CD8-positive, alpha-beta memory T cell (primary cell): ENCODE measurements around the gene ATG4C. TPM values are rescaled to one million over a fixed set of nuclear protein-coding genes. Genes with fewer than 3 reads are reported as not detected.
"Not testable (repeated sequence)": the region's sequence is repeated elsewhere in the genome, so short reads cannot be mapped to it uniquely, and the experiment has no call there.

ENCODE experiments used
- CTCF ChIA-PET: fragments of 350-600 bp; sonication (Branson Sonifier 250); formaldehyde crosslinking; loops from one replicate; lab custom pipeline; 2021; ENCODE audit warnings: antibody characterized with exemption; lab: Charles Lee
- POLR2A ChIA-PET: fragments of 350-600 bp; sonication (Branson Sonifier 250); formaldehyde crosslinking; loops from one replicate; lab custom pipeline; 2021; ENCODE audit warnings: antibody characterized with exemption; lab: Charles Lee
- DNase-seq, 5 donors: peaks; one replicate each; pipeline versions ENCODE4 v3.0.0 to v3.0.0-alpha.2; 2020 to 2022; ENCODE audit warnings: mixed read lengths in 1 of 5
- H3K27ac ChIP-seq: one replicate; pipeline ENCODE4 v1.7.0; 2013; ENCODE audit warnings: low read depth, mild to moderate bottlenecking, low read length, moderate library complexity
- H3K27me3 ChIP-seq: 2 replicates; pipeline ENCODE4 v1.7.0; 2013; ENCODE audit warnings: low read length, mild to moderate bottlenecking; ENCODE audit not compliant: insufficient read depth, poor library complexity, severe bottlenecking
- H3K36me3 ChIP-seq: 2 replicates; pipeline ENCODE4 v1.7.0; 2013; ENCODE audit warnings: mild to moderate bottlenecking, low read length, moderate library complexity; ENCODE audit not compliant: insufficient read depth
- H3K4me1 ChIP-seq: 2 replicates; pipeline ENCODE4 v1.7.0; 2013; ENCODE audit warnings: mild to moderate bottlenecking, low read length, moderate library complexity; ENCODE audit not compliant: insufficient read depth
- H3K4me3 ChIP-seq: 2 replicates; pipeline ENCODE4 v1.7.0; 2013; ENCODE audit warnings: mild to moderate bottlenecking, low read length
- H3K9me3 ChIP-seq: 2 replicates; pipeline ENCODE4 v1.7.0; 2013; ENCODE audit warnings: mild to moderate bottlenecking, low read length
- H3K27ac Mint-ChIP-seq, 8 donors: one replicate each; pipeline ENCODE4 v1.8.0; 2020 to 2021; ENCODE audit warnings: mixed read lengths in 8 of 8, mild to moderate bottlenecking in 6 of 8, inconsistent platforms in 3 of 8, moderate library complexity in 3 of 8
- H3K27me3 Mint-ChIP-seq, 2 donors: one replicate each; pipeline ENCODE4 v1.8.0; 2020 to 2021; ENCODE audit warnings: mixed read lengths in 2 of 2, mild to moderate bottlenecking in 1 of 2, moderate library complexity in 1 of 2
- H3K36me3 Mint-ChIP-seq, 3 donors: one replicate each; pipeline ENCODE4 v1.8.0; 2020 to 2021; ENCODE audit warnings: mixed read lengths in 3 of 3, inconsistent platforms in 1 of 3, mild to moderate bottlenecking in 1 of 3
- H3K4me1 Mint-ChIP-seq, 3 donors: one replicate each; pipeline ENCODE4 v1.8.0; 2020 to 2021; ENCODE audit warnings: mixed read lengths in 3 of 3, inconsistent platforms in 1 of 3, mild to moderate bottlenecking in 1 of 3
- H3K4me3 Mint-ChIP-seq, 7 donors: one replicate each; pipeline ENCODE4 v1.8.0; 2020 to 2021; ENCODE audit warnings: mixed read lengths in 7 of 7, mild to moderate bottlenecking in 6 of 7, moderate library complexity in 4 of 7, inconsistent platforms in 2 of 7
- H3K9me3 Mint-ChIP-seq, 5 donors: one replicate each; pipeline ENCODE4 v1.8.0; 2020 to 2022; ENCODE audit warnings: mixed read lengths in 5 of 5, mild to moderate bottlenecking in 3 of 5, moderate library complexity in 2 of 5, inconsistent platforms in 1 of 5
- polyA plus RNA-seq: library from polyadenylated mRNA; unstranded; fragments of 300-500 nt; fragmentation: Illumina TruSeq; gene quantifications from one replicate; pipeline ENCODE4 v1.2.3, GENCODE V29; 2021
- total RNA-seq, 2 experiments: library from RNA; stranded (reverse); gene quantifications; one replicate each; pipeline ENCODE4 v1.2.3, GENCODE V29; 2021

Gene ATG4C
- total and polyA plus RNA-seq, 3 experiments from 2014 or later = 13.4 to 20.0 (median 17.7) TPM

GRCh38 chr1:62800825-62801306 is 16.9 kb downstream of the ATG4C start:
- peaks cover 3 to 20% (median 4%) of the 10 kb centered on the region in 3 donors for H3K36me3 Mint-ChIP-seq

DNA sequence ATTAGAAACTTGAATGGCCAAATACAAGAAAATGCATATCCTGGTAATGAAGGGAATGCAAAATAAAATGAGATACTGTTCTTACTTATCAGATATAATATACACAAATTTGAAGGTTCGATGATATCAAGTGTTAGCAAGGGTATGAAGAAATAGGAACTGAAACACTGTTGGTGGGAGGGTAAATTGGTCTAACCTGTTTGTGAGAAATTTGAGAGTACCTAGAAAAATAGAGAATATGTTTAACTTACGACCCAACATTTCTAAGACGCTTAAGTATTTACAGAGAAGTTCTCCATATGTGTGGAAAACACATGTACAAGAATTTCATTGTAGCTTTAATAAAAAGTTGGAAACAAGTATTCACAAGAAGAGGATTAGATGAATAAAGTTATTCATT is 25.9 kb downstream of the ATG4C start:
- H3K9me3 ChIP-seq = no peaks in the 10 kb centered on the region
- CTCF ChIA-PET = no interaction called here
- Mint-ChIP-seq H3K36me3 (peaks cover 37 to 61% (median 54%) of the 10 kb centered on the region in 3 donors), H3K4me1 (no peaks in the 10 kb centered on the region), H3K27me3 (peaks cover 0 to 4% of the 10 kb centered on the region in 2 donors), H3K9me3 (no peaks in the 10 kb centered on the region), H3K27ac (peak overlapping the region in 1 of 8 donors; percentile 9), H3K4me3 (no peak overlapping the region)
- no peaks in the 10 kb centered on the region for H3K27me3 ChIP-seq
- POLR2A ChIA-PET = no interaction called here
- no peaks in the 10 kb centered on the region for H3K36me3 ChIP-seq
- DNase-seq = no peak
- no peaks in the 10 kb centered on the region for H3K4me1 ChIP-seq
- no peak overlapping the region for H3K27ac ChIP-seq
- no peak overlapping the region for H3K4me3 ChIP-seq

More at GRCh38 chr1:62800825-62801306, 16.9 kb downstream of the ATG4C start:
- no peak for DNase-seq
- ChIA-PET CTCF (no interaction called here), POLR2A (no interaction called here)
- Histone ChIP-seq H3K36me3 (no peaks in the 10 kb centered on the region), H3K4me1 (no peaks in the 10 kb centered on the region), H3K27me3 (no peaks in the 10 kb centered on the region), H3K27ac (no peak overlapping the region), H3K9me3 (no peaks in the 10 kb centered on the region), H3K4me3 (no peak overlapping the region)
- no peak overlapping the region for H3K4me3 Mint-ChIP-seq
- H3K4me1 Mint-ChIP-seq = peaks cover 4 to 9% (median 7%) of the 10 kb centered on the region in 3 donors
- no peak overlapping the region for H3K27ac Mint-ChIP-seq
- H3K27me3 Mint-ChIP-seq = no peaks in the 10 kb centered on the region
- no peaks in the 10 kb centered on the region for H3K9me3 Mint-ChIP-seq

- Mint-ChIP-seq H3K4me3 (no peak overlapping the region), H3K36me3 (peaks cover 37 to 64% (median 58%) of the 10 kb centered on the region in 3 donors), H3K9me3 (no peaks in the 10 kb centered on the region), H3K27me3 (peaks cover 0 to 4% of the 10 kb centered on the region in 2 donors), H3K4me1 (no peaks in the 10 kb centered on the region), H3K27ac (no peak overlapping the region)
- H3K9me3 ChIP-seq = no peaks in the 10 kb centered on the region
- no peaks in the 10 kb centered on the region for H3K27me3 ChIP-seq
- H3K36me3 ChIP-seq = no peaks in the 10 kb centered on the region
- no peak overlapping the region for H3K27ac ChIP-seq
- ChIA-PET POLR2A (no interaction called here), CTCF (no interaction called here)
- no peak for DNase-seq
- H3K4me1 ChIP-seq = no peaks in the 10 kb centered on the region
- no peak overlapping the region for H3K4me3 ChIP-seq
These were observed 26.7 kb downstream of the ATG4C start for GRCh38 chr1:62810420-62811274.

GRCh38 chr1:62823556-62823955 is 39.6 kb downstream of the ATG4C start:
- peaks cover 0 to 5% (median 0%) of the 10 kb centered on the region in 5 donors for H3K9me3 Mint-ChIP-seq
- Histone ChIP-seq H3K27me3 (no peaks in the 10 kb centered on the region), H3K27ac (no peak overlapping the region), H3K4me3 (no peak overlapping the region), H3K9me3 (no peaks in the 10 kb centered on the region), H3K4me1 (no peaks in the 10 kb centered on the region), H3K36me3 (no peaks in the 10 kb centered on the region)
- no peak overlapping the region for H3K4me3 Mint-ChIP-seq
- H3K27me3 Mint-ChIP-seq = no peaks in the 10 kb centered on the region
- H3K36me3 Mint-ChIP-seq = peaks cover 21 to 46% (median 27%) of the 10 kb centered on the region in 3 donors
- ChIA-PET POLR2A (no interaction called here), CTCF (no interaction called here)
- no peaks in the 10 kb centered on the region for H3K4me1 Mint-ChIP-seq
- no peak overlapping the region for H3K27ac Mint-ChIP-seq
- DNase-seq = no peak

- Histone ChIP-seq H3K27me3 (no peaks in the 10 kb centered on the region), H3K36me3 (no peaks in the 10 kb centered on the region), H3K4me3 (no peak overlapping the region), H3K4me1 (no peaks in the 10 kb centered on the region), H3K27ac (no peak overlapping the region), H3K9me3 (no peaks in the 10 kb centered on the region)
- peaks cover 21 to 45% (median 22%) of the 10 kb centered on the region in 3 donors for H3K36me3 Mint-ChIP-seq
- peaks cover 0 to 5% (median 0%) of the 10 kb centered on the region in 5 donors for H3K9me3 Mint-ChIP-seq
- no peak overlapping the region for H3K4me3 Mint-ChIP-seq
- H3K4me1 Mint-ChIP-seq = no peaks in the 10 kb centered on the region
- no peak for DNase-seq
- H3K27ac Mint-ChIP-seq = no peak overlapping the region
- H3K27me3 Mint-ChIP-seq = no peaks in the 10 kb centered on the region
- CTCF ChIA-PET = no interaction called here
- POLR2A ChIA-PET = no interaction called here
These were observed 43.0 kb downstream of the ATG4C start for GRCh38 chr1:62826901-62827300.

DNA sequence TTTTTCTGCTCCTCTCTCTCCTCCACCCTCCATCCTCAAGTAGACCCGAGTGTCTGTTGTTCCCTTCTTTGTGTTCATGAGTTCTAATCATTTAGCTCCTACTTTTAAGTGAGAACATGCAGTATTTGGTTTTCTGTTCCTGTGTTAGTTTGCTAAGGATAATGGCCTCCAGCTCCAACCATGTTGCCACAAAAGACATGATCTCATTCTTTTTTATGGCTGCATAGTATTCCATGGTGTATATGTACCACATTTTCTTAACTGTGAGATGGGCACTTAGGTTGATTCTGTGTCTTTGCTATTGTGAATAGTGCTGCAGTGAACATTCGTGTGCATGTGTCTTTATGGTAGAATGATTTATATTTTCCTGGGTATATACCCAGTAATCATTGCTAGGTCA is 43.9 kb downstream of the ATG4C start:
- H3K27me3 ChIP-seq, H3K4me3 Mint-ChIP-seq, H3K27me3 Mint-ChIP-seq, POLR2A ChIA-PET, H3K27ac ChIP-seq, CTCF ChIA-PET, H3K9me3 Mint-ChIP-seq, H3K4me1 ChIP-seq, H3K27ac Mint-ChIP-seq, H3K9me3 ChIP-seq, H3K36me3 ChIP-seq, H3K4me3 ChIP-seq, H3K4me1 Mint-ChIP-seq, DNase-seq: not testable (repeated sequence)
- H3K36me3 Mint-ChIP-seq = peaks cover 21 to 46% (median 22%) of the 10 kb centered on the region in 3 donors

DNA sequence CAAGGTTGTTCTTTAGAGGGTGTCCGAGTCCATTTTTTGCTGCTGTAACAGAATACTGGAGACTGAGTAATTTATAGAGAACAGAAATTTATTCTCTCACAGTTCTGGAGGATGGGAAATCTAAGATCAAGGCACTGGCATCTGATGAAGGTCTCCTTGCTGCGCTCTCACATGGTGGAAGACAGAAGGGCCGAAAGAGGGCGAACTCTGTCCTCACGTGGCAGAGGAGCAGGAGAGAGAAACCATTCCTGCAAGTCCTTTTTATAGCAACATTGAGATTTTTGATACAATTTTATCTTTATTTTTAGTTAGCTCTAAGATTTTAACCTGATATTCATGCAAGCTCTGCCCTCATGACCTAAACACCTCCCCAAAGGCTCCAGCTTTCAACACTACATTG is 48.3 kb downstream of the ATG4C start:
- Mint-ChIP-seq H3K27ac (no peak overlapping the region), H3K27me3 (no peaks in the 10 kb centered on the region), H3K4me1 (no peaks in the 10 kb centered on the region), H3K4me3 (no peak overlapping the region), H3K9me3 (peaks cover 0 to 5% (median 0%) of the 10 kb centered on the region in 5 donors), H3K36me3 (peaks cover 11 to 43% (median 17%) of the 10 kb centered on the region in 3 donors)
- Histone ChIP-seq H3K36me3 (no peaks in the 10 kb centered on the region), H3K27me3 (no peaks in the 10 kb centered on the region), H3K4me3 (no peak overlapping the region), H3K9me3 (no peaks in the 10 kb centered on the region), H3K27ac (no peak overlapping the region), H3K4me1 (no peaks in the 10 kb centered on the region)
- CTCF ChIA-PET = interaction anchor here (2.9 kb wide), 1 partner anchor 9 kb away, joined by 10 read pairs; no protein-coding TSS in a partner anchor
- no peak for DNase-seq
- POLR2A ChIA-PET = no interaction called here

DNA sequence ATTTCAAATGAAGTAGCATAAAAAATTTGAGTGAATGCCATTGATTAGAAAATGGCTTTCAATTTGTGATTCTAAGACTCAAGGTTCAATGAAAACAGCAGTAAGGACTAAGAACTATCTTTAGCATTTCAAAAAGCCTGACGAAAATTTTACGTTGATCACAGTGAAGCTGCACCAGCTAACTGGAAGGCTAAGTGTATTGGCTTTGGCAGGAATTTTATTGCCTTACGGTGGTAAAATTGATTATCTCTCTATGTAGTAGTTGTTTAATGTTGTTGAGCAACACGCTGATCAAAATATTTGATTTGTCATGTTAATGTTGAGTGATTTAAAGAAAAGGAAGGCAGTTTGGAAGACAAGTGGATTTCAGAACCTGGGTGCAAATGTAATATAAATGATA is 49.6 kb downstream of the ATG4C start:
- no peak for DNase-seq
- no peak overlapping the region for H3K27ac Mint-ChIP-seq
- no peaks in the 10 kb centered on the region for H3K4me1 ChIP-seq
- no peaks in the 10 kb centered on the region for H3K9me3 Mint-ChIP-seq
- peaks cover 0 to 41% (median 11%) of the 10 kb centered on the region in 3 donors for H3K36me3 Mint-ChIP-seq
- no peaks in the 10 kb centered on the region for H3K9me3 ChIP-seq
- no peak overlapping the region for H3K4me3 ChIP-seq
- no peak overlapping the region for H3K4me3 Mint-ChIP-seq
- ChIA-PET POLR2A (no interaction called here), CTCF (no interaction called here)
- H3K27ac ChIP-seq = no peak overlapping the region
- H3K36me3 ChIP-seq = no peaks in the 10 kb centered on the region
- H3K27me3 Mint-ChIP-seq = no peaks in the 10 kb centered on the region
- no peaks in the 10 kb centered on the region for H3K27me3 ChIP-seq
- no peaks in the 10 kb centered on the region for H3K4me1 Mint-ChIP-seq
